Muscle of back (tissue), 10 donors: ENCODE results near the gene FUT4. TPM values are rescaled to one million over a fixed set of nuclear protein-coding genes. Genes with fewer than 3 reads are reported as not detected.

Experiments
- polyA plus RNA-seq, 10 donors: library from polyadenylated mRNA; unstranded; fragments of 120-200 nt; gene quantifications; one replicate each; pipeline ENCODE4 v1.2.1, GENCODE V29; 2013; ENCODE audit not compliant: insufficient read length in 10 of 10

Gene FUT4
- polyA plus RNA-seq, 10 donors = 5.6 to 7.4 (median 6.3) TPM

Other genes with a start within 250 kb of the FUT4 start
- not detected for gene IZUMO1R, start 239.3 kb upstream of the FUT4 start, polyA plus RNA-seq
- under 1 TPM in 9 of 10 donors, not detected in 1; 0.09 to 0.39 (median 0.17) TPM for gene GPR83, start 142.5 kb upstream of the FUT4 start, polyA plus RNA-seq
- gene MRE11, start 50.1 kb upstream of the FUT4 start, polyA plus RNA-seq = 10 to 100 TPM; 11.4 to 16.6 (median 14.8) TPM
- 10 to 100 TPM; 10.4 to 15.8 (median 13.1) TPM for gene ANKRD49, start 49.9 kb upstream of the FUT4 start, polyA plus RNA-seq
- not detected for gene C11orf97, start 31.5 kb upstream of the FUT4 start, polyA plus RNA-seq
- 1 to 10 TPM; 3.1 to 6.8 (median 4.6) TPM for gene PIWIL4, start 23.4 kb downstream of the FUT4 start, polyA plus RNA-seq
- gene AMOTL1, start 224.4 kb downstream of the FUT4 start, polyA plus RNA-seq = 10 to 100 TPM; 46.3 to 70.2 (median 57.4) TPM